Lower leg skin (tissue), 4 donors: ENCODE data around the gene NTPCR. TPM values are rescaled to one million over a fixed set of nuclear protein-coding genes. Genes with fewer than 3 reads are reported as not detected.
A peak's percentile ranks its signal among the peaks of the same experiment; 100 is the strongest.
"Not testable (repeated sequence)": the region's sequence is repeated elsewhere in the genome, so short reads cannot be mapped to it uniquely, and the experiment has no call there.

Experiments
- DNase-seq, 2 donors: peaks; one replicate each; pipeline ENCODE4 v3.0.0-alpha.2; 2019; ENCODE audit warnings: low spot score in 2 of 2
- H3K4me3 ChIP-seq: fragments of 200-600 bp; sonication (generic); 2 replicates; pipeline ENCODE4 v1.5.1; 2017; ENCODE audit warnings: mild to moderate bottlenecking, low read depth; ENCODE audit not compliant: poor library complexity, severe bottlenecking
- CTCF ChIP-seq, 3 donors: fragments of 450-650 bp; IDR thresholded peaks; one replicate each; pipeline ENCODE4 v1.5.1; 2016; ENCODE audit warnings: antibody characterized with exemption in 3 of 3, mild to moderate bottlenecking in 3 of 3, moderate library complexity in 2 of 3
- POLR2A ChIP-seq, 2 donors: fragments of 450-650 bp; IDR thresholded peaks; one replicate each; pipeline ENCODE4 v1.6.1; 2016 to 2017; ENCODE audit warnings: antibody characterized with exemption in 2 of 2, mild to moderate bottlenecking in 1 of 2, moderate library complexity in 1 of 2
- WGBS, 2 donors: methylation state at CpG; one replicate each; pipeline ENCODE4 v1.1.5; 2018; 5-methylcytosine and 5-hydroxymethylcytosine counted together
- intact Hi-C: fragments of 100-400 bp; cut with DNase I; formaldehyde crosslinking; loops from one replicate; pipeline ENCODE4 v1.15.0; 2023; ENCODE audit warnings: low total_unique reads
- total RNA-seq, 4 donors: library from RNA; depleted of rRNA; stranded (reverse); fragments of >200 nt; gene quantifications; one replicate each; pipeline ENCODE4 v1.1.0, GENCODE V29; 2016

Gene NTPCR
- total RNA-seq, 4 donors from 2014 or later: 17.8 to 28.5 (median 21.8) TPM

GRCh38 chr1:232996143-232996542 is 45.7 kb downstream of the NTPCR start:
- WGBS, 2 donors: 94 to 95% methylated on average over 2 of the region's 2 CpGs
- intact Hi-C loops: no loop called here
- no peak for DNase-seq
- no peak overlapping the region for H3K4me3 ChIP-seq
- TF ChIP-seq CTCF (IDR thresholded peaks at IDR 0.05) (no peak), POLR2A (IDR thresholded peaks at IDR 0.05) (no peak)

- TF ChIP-seq POLR2A (IDR thresholded peaks at IDR 0.05) (no peak), CTCF (IDR thresholded peaks at IDR 0.05) (no peak)
- no peak overlapping the region for H3K4me3 ChIP-seq
- intact Hi-C loops: no loop called here
- peak in 1 of 2 donors; percentile 26 for DNase-seq
- WGBS, 2 donors: 96 to 97% methylated on average over 15 of the region's 15 CpGs
These were observed 47.7 kb downstream of the NTPCR start for GRCh38 chr1:232998138-232998537.

GRCh38 chr1:232998646-232999045 is 48.2 kb downstream of the NTPCR start:
- no peak for TF ChIP-seq POLR2A (IDR thresholded peaks at IDR 0.05)
- TF ChIP-seq CTCF (IDR thresholded peaks at IDR 0.05): no peak
- DNase-seq: no peak
- no peak overlapping the region for H3K4me3 ChIP-seq
- 67 to 84% methylated on average over 3 of the region's 3 CpGs for WGBS, 2 donors
- intact Hi-C loops: no loop called here

GRCh38 chr1:232999956-233000625 is 49.7 kb downstream of the NTPCR start:
- intact Hi-C loops: no loop called here
- peak in 1 of 2 donors; percentile 64 for DNase-seq
- TF ChIP-seq CTCF (IDR thresholded peaks at IDR 0.05): no peak
- no peak for TF ChIP-seq POLR2A (IDR thresholded peaks at IDR 0.05)
- 96 to 98% methylated on average over 13 to 16 of the region's 16 CpGs for WGBS, 2 donors
- H3K4me3 ChIP-seq: no peak overlapping the region

- H3K4me3 ChIP-seq, intact Hi-C loops: not testable (repeated sequence)
- peak in 1 of 2 donors; percentile 74 for DNase-seq
- WGBS, 2 donors: 95 to 96% methylated on average over 5 of the region's 5 CpGs
These were observed 53.2 kb downstream of the NTPCR start for GRCh38 chr1:233003638-233004037.

- H3K4me3 ChIP-seq: no peak overlapping the region
- intact Hi-C loops: no loop called here
- TF ChIP-seq CTCF (IDR thresholded peaks at IDR 0.05) (no peak), POLR2A (IDR thresholded peaks at IDR 0.05) (no peak)
- WGBS, 2 donors: 92 to 95% methylated on average over 9 of the region's 9 CpGs
- peak in 1 of 2 donors; percentile 4 for DNase-seq
These were observed 54.0 kb downstream of the NTPCR start for GRCh38 chr1:233004451-233004850.
